GM19452 (cell line): ENCODE measurements around the gene SOCS4.
"Not testable (repeated sequence)": the region's sequence is repeated elsewhere in the genome, so short reads cannot be mapped to it uniquely, and the experiment has no call there.

ENCODE experiments used
- ATAC-seq: cut with Tn5 transposase; IDR thresholded peaks from one replicate; pipeline ENCODE4 v1.9.1; 2021; ENCODE audit not compliant: unreplicated experiment

Gene SOCS4

DNA sequence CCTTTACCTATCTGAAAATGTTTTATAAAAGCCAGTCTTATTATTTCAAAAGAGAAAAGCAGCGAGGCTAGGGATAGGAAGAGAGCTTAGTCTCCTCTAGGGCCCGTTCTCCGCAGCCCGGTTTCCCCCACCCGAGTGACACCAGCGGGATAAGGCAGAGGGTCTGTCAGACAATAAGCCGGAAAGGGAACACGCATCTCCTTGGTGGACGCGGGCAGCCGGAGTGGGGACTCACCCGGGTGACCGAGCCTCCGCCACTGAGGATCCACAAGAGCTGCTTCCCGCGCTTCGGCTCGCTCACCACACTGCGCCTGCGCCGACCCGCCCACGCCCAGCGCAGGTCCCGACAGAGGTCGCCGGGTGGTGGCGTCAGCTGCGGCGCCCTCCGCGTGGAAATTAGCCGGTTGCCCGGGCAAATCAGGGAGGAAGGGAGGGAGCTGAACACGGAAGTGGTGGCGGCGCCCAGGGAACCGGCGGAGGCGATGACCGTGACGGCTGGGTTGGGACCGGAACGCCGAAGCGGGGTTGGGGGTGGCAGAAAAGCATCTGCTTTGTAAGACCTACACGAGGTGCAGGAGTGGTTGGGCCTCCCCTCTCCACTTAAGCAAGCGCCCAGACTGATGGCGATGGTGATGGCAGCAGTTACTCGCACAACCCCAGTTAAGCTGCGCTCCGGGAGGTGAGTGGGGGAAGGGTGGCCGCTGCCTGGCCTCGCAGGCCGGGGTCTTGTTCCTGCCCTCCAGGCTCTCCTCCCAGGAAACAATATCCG is at the start of gene SOCS4, which contains the start of gene WDHD1:
Gene SOCS4 (plus strand): TSS at position 444 of the 769 bp plus-strand sequence. CDS start 15,806 bp downstream, outside the sequence.
Gene WDHD1 (minus strand): TSS at position 307 of the 769 bp plus-strand sequence. CDS start 312 bp downstream, outside the sequence.
- peak; percentile 89 for ATAC-seq

DNA sequence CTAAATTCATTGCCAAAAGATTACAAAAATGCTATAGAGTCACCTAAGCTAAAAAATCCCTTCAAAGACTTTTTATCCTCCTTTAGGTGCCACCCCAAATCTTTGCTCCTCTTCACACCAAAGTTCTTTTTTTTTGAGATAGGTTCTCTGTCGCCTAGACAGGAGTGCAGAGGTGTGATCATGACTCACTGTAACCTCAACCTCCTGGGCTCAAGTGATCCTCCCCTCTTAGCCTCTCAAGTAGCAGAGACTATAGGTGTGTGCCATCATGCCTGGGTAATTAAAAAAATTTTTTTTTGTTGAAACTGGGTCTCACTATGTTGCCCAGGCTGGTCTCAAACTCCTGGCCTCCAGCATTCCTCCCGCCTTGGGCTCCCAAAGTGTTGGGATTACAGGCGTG is 48.0 kb upstream of the SOCS4 start:
- ATAC-seq, result no peak

GRCh38 chr14:54981698-54982097 is 45.3 kb upstream of the SOCS4 start:
- ATAC-seq, result no peak

- ATAC-seq, result no peak
These were observed 41.9 kb upstream of the SOCS4 start for GRCh38 chr14:54985156-54985555.

DNA sequence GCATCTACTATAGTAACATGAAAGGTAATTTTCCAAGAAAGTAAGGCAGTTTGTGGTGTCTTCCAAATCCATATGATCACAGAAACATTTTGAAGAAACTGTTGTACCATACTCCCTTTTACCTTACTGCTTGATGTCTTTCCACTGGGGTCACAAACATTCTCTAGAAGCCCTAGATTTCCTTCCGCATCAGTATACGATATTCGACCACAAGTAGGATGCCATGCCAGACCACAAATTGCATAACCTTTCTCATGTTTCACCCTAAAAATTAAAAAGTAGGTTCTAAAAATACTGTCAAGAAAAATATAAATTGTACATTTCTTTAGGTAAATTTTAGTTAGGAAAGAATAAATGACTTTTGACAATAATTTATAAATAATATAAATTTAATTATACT is 26.7 kb upstream of the SOCS4 start:
- no peak for ATAC-seq

- no peak for ATAC-seq
These were observed 22.0 kb upstream of the SOCS4 start for GRCh38 chr14:55005071-55005470.

DNA sequence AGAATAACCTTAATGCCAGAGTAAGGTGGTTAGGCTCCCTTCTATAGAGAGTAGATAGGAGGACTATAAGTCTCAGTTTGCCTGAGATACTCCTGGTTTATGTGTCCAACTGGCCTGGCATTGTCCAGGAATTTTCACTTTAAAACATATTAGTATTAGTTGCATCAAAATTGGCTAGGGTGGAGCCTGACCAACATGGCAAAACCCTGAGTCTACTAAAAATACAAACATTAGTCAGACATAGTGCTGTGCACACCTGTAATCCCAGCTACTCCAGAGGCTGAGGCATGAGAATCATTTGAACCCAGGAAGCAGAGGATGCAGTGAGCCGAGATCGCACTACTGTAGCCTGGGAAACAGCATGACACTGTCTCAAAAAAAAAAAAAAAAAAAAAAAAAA is 12.0 kb upstream of the SOCS4 start:
- no peak for ATAC-seq

- no peak for ATAC-seq
These were observed 7.0 kb upstream of the SOCS4 start for GRCh38 chr14:55019968-55020554.

- not testable (repeated sequence) for ATAC-seq
These were observed 2.7 kb upstream of the SOCS4 start for GRCh38 chr14:55024365-55024764.

DNA sequence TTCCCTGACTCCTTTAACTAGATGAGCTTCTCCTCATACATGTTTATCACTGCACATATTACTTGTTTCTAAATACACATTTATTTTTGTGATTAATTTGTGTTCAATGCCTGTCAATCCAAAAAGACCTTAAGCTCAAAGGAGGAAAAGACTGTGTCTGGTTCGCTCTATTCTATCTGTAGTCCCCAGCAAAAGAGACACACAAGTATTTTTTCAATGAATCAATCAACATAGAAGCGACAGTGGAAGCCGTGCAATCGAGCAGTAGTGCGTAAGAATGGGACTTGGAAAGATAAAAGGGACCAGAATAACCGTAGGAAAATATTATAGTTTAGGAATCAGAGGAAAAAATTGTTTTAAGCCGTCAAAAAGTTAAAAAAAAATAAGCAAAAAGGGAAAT is 1.1 kb upstream of the SOCS4 start:
- no peak for ATAC-seq

DNA sequence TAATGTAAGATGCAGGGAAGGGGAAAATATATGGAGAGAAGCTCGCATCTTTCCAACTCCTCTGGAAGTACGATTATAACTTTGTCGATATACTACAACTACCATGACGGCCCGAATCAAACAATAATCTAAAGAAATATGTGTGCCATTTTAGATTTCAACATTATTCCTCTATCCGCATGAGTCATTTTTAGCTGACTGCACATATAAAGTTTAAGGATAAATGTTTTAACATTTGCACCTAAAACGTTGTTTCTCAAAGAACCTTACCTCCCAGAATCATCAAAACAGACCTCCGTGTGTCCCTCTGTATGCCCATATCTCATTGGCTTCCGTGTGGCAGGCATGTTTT is 619 bp upstream of the SOCS4 start:
- no peak for ATAC-seq

- no peak for ATAC-seq
These were observed 1.0 kb downstream of the SOCS4 start for GRCh38 chr14:55028066-55028465.

DNA sequence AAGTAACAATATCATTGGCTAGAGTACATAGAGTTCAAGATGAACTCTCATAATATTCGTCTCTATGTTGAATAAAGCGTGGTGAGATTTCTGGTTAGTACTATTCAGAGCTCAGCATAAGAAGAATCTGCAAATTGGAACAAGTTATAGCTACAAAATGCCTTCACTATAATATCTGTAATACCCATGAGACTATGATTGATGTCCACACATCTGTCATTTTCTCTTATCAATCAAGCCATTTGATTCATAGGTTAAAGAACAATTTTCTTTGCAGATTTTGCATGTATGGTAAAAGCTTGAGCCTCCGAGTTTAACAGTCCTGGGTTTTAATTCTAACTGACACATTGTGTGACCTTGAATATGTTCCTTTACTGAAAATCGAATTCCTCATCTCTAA is 1.4 kb downstream of the SOCS4 start:
- ATAC-seq, result no peak

GRCh38 chr14:55031190-55031589 is 4.2 kb downstream of the SOCS4 start:
- no peak for ATAC-seq

GRCh38 chr14:55037995-55038394 is 11.0 kb downstream of the SOCS4 start:
- not testable (repeated sequence) for ATAC-seq

- ATAC-seq, result no peak
These were observed 11.7 kb downstream of the SOCS4 start for GRCh38 chr14:55038708-55039107.

DNA sequence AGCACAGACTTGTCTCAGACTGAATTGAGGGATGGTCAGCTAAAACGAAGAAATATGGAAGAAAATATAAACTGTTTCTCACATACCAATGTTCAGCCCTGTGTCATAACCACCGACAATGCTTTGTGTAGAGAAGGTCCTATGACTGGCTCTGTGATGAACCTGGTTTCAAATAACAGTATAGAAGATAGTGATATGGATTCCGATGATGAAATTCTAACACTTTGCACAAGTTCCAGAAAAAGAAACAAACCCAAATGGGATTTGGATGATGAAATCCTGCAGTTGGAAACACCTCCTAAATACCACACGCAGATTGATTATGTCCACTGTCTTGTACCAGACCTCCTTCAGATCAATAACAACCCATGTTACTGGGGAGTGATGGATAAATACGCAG is 16.5 kb downstream of the SOCS4 start:
- no peak for ATAC-seq

GRCh38 chr14:55045087-55045486 is 18.1 kb downstream of the SOCS4 start:
- no peak for ATAC-seq

GRCh38 chr14:55047301-55048053 is 20.4 kb downstream of the SOCS4 start:
- ATAC-seq, result no peak

GRCh38 chr14:55048900-55049436 is 21.9 kb downstream of the SOCS4 start:
- ATAC-seq, result no peak

DNA sequence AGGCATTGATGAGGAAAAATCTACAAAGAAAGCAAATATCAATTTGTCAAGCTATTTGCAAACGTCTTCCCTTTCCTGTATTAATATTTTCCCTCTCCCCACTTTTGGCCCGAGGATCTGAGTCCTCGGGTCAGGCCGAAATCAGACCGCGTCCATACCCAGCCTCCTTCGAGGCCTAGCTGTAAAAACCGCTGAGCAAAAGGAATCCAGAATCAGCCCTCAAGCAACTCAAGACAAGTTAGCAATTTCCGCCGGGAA is 24.1 kb downstream of the SOCS4 start:
- ATAC-seq, result peak; percentile 27
